Right atrium auricular region (tissue), 2 donors: ENCODE measurements around the gene INSM1. TPM values are rescaled to one million over a fixed set of nuclear protein-coding genes. Genes with fewer than 3 reads are reported as not detected.

Experiments used
- DNase-seq: peaks from one replicate; pipeline ENCODE4 v3.0.0-alpha.2; 2019; ENCODE audit warnings: low spot score
- H3K27ac ChIP-seq, 2 donors: fragments of 200-600 bp; sonication (generic); 1 replicate in 1 of 2; 2 replicates in 1 of 2; pipeline ENCODE4 v1.5.1; 2016 to 2019
- H3K27me3 ChIP-seq, 2 donors: fragments of 200-600 bp; sonication (generic); one replicate each; pipeline versions ENCODE4 v1.5.1 to v1.6.0; 2017 to 2019
- H3K36me3 ChIP-seq: fragments of 200-600 bp; sonication (generic); one replicate; pipeline ENCODE4 v1.5.1; 2016
- H3K4me1 ChIP-seq, 2 donors: fragments of 200-600 bp; sonication (generic); one replicate each; pipeline versions ENCODE4 v1.5.1 to v1.6.0; 2017 to 2019
- H3K4me3 ChIP-seq, 2 donors: fragments of 200-600 bp; sonication (generic); 1 replicate in 1 of 2; 2 replicates in 1 of 2; pipeline ENCODE4 v1.5.1; 2017 to 2019; ENCODE audit warnings: mild to moderate bottlenecking in 1 of 2, moderate library complexity in 1 of 2
- H3K9me3 ChIP-seq, 2 donors: fragments of 200-600 bp; sonication (generic); one replicate each; pipeline ENCODE4 v1.5.1; 2019
- total RNA-seq, 2 donors: library from RNA; depleted of rRNA; stranded (reverse); fragments of >200 nt; gene quantifications; one replicate each; pipeline ENCODE4 v1.1.0, GENCODE V29; 2016
- TF ChIP-seq, protein P1 (sequence below), 2 donors: fragments of 200-600 bp; sonication (generic); IDR thresholded peaks; one replicate each; pipeline ENCODE4 v1.5.1; 2019; ENCODE audit warnings: antibody characterized with exemption in 2 of 2

The INSM1 gene
- total RNA-seq, 2 donors from 2014 or later = not detected

DNA sequence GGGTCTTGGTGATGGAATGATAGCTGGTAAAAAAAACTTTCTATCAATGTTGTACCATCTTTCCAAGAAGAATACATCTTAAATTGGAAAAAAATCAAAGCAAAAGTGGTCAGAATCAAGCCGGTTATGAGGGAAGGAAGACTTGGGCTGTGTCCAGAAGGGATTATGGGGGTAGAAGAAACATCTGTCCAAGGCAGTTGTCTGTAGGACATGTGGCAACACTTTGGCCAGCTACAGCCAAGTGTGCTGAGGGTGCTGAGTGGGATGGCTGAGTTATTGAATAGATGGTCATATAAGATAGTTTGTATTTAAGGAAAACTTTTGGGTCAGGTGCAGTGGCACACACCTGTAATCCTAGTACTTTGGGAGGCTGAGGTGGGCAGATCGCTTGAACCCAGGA is 38.4 kb downstream of the INSM1 start:
- no peak for DNase-seq
- Histone ChIP-seq H3K9me3 (no peaks in the 10 kb centered on the region), H3K4me3 (no peak overlapping the region), H3K4me1 (peaks cover 0 to 13% of the 10 kb centered on the region in 2 donors), H3K36me3 (no peaks in the 10 kb centered on the region), H3K27me3 (no peaks in the 10 kb centered on the region), H3K27ac (no peak overlapping the region)
- TF ChIP-seq, protein P1, sequence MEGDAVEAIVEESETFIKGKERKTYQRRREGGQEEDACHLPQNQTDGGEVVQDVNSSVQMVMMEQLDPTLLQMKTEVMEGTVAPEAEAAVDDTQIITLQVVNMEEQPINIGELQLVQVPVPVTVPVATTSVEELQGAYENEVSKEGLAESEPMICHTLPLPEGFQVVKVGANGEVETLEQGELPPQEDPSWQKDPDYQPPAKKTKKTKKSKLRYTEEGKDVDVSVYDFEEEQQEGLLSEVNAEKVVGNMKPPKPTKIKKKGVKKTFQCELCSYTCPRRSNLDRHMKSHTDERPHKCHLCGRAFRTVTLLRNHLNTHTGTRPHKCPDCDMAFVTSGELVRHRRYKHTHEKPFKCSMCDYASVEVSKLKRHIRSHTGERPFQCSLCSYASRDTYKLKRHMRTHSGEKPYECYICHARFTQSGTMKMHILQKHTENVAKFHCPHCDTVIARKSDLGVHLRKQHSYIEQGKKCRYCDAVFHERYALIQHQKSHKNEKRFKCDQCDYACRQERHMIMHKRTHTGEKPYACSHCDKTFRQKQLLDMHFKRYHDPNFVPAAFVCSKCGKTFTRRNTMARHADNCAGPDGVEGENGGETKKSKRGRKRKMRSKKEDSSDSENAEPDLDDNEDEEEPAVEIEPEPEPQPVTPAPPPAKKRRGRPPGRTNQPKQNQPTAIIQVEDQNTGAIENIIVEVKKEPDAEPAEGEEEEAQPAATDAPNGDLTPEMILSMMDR (IDR thresholded peaks at IDR 0.05) = no peak

DNA sequence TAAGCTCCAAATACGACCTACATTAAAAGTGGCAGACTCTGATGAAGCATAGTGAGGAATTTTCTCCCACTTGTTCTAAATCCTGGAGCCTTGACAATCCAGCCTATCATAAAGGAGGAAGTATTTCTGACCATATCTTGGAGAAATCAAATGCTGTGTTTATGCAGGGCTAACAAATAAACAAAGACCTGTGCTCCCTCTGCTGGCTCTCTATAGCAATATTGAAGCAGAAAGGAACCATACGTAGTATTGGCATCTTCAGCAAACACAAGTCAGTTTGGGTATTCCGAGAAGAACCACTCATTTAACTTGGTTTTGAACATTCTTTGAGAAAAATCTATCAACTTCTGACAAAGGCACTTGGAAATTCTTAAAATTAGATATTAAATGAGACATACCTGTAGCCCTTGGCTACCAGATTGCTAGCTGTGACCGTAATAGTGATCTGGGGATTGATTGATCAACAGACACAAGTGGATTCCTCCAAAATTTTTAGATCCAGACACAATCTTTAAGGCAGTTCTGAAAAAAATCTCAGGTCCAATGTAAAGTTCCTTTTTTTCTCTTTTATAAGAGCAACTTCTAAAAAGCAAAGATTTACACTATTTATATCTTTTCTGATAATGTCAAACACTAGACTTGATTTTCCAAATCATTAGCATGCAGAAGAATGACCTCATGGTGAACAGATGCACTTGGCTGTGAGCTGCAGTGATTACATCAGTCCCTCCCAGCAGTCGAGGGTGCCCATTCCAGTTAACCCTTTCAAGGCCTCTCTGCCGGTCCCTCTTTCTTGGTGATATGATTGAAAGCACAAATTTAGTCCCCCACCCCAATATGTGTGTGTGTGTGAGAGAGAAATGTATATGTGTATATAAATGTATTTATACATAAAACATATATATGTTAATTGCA is 40.2 kb downstream of the INSM1 start:
- Histone ChIP-seq H3K9me3 (no peaks in the 10 kb centered on the region), H3K4me1 (peaks cover 0 to 14% of the 10 kb centered on the region in 2 donors), H3K4me3 (no peak overlapping the region), H3K36me3 (no peaks in the 10 kb centered on the region), H3K27me3 (no peaks in the 10 kb centered on the region), H3K27ac (no peak overlapping the region)
- TF ChIP-seq, protein P1 (IDR thresholded peaks at IDR 0.05) = peak in 1 of 2 donors; percentile 29
- DNase-seq = no peak

DNA sequence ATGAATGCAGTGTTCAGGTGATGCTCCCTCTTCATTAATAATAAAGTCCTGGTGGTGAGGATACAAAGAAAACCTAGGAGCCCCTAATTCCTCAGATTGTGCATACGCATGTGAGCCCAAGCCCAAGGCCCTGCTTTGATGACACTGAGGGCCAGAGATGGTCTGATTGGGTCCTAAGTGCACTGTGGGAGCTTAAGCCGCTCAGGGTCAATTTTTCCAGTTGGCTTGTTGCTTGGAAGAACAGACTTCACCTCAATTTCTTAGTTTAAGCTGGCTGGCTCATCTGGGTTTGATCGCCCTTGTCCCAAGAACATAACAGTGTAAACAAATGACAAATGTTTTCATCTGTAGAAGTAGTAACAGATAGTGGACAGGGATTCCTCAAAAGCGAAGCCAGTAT is 41.4 kb downstream of the INSM1 start:
- DNase-seq = no peak
- TF ChIP-seq, protein P1 (IDR thresholded peaks at IDR 0.05) = no peak
- Histone ChIP-seq H3K27ac (no peak overlapping the region), H3K4me3 (no peak overlapping the region), H3K9me3 (no peaks in the 10 kb centered on the region), H3K27me3 (no peaks in the 10 kb centered on the region), H3K4me1 (peaks cover 0 to 14% of the 10 kb centered on the region in 2 donors), H3K36me3 (no peaks in the 10 kb centered on the region)

DNA sequence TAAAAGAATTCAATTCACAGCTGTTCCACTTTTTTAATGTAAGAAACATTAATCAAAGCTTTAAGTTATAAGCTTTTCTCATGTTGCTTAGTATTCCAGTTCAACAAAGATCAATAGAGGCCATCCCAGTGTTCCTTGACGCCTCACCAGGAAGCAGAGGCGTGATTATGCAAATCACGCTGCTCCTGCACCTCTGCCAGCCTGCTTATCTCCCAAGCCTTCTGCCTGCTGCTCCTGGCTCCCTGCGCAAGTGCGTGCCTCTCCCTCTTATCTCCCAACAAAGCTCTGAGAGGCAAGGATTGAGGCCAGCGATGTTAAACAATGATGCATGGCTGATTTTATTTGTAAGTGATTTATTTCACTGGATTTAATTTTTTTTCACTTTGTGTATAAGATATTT is 42.8 kb downstream of the INSM1 start:
- Histone ChIP-seq H3K36me3 (no peaks in the 10 kb centered on the region), H3K4me1 (peaks cover 0 to 14% of the 10 kb centered on the region in 2 donors), H3K4me3 (no peak overlapping the region), H3K27ac (no peak overlapping the region), H3K9me3 (no peaks in the 10 kb centered on the region), H3K27me3 (no peaks in the 10 kb centered on the region)
- no peak for DNase-seq
- TF ChIP-seq, protein P1 (IDR thresholded peaks at IDR 0.05) = no peak

DNA sequence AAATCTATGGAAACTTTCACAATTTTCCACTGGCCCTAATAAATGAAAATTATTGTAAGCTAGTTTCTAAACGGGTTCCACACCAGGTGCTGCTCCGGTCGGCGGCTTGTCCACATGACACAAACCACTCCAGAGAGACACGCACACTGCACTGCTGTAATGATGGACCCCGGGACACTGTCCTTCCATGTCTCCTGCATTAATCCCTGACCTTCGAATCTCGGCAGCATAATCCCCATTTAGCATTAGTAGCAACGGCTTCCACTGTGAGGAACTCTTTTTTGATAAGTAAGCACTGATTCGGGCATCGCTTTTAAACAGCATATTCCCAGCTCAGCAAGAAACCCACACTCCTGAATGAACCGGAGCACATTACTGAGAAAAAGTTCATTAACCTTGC is 43.5 kb downstream of the INSM1 start:
- Histone ChIP-seq H3K27ac (no peak overlapping the region), H3K4me1 (peaks cover 0 to 14% of the 10 kb centered on the region in 2 donors), H3K27me3 (no peaks in the 10 kb centered on the region), H3K4me3 (no peak overlapping the region), H3K36me3 (no peaks in the 10 kb centered on the region), H3K9me3 (no peaks in the 10 kb centered on the region)
- TF ChIP-seq, protein P1 (IDR thresholded peaks at IDR 0.05) = no peak
- no peak for DNase-seq
